Spleen (tissue), 11 donors: ENCODE measurements around the gene ST6GALNAC1. TPM values are rescaled to one million over a fixed set of nuclear protein-coding genes. Genes with fewer than 3 reads are reported as not detected.

Experiments used
- DNase-seq: peaks from one replicate; pipeline ENCODE4 v3.0.0-alpha.2; 2020
- H3K27ac ChIP-seq, 8 donors: fragments of 200-600 bp; sonication (generic) in 7 of 8; 1 replicate in 4 of 8; 2 replicates in 4 of 8; pipeline versions ENCODE4 v1.5.0 to v1.8.0; 2016 to 2021; ENCODE audit warnings: inconsistent platforms in 4 of 8, mild to moderate bottlenecking in 4 of 8, moderate library complexity in 1 of 8
- H3K27me3 ChIP-seq, 7 donors: fragments of 200-600 bp; sonication (generic) in 6 of 7; replicated peaks in 1 of 7; 1 replicate in 4 of 7; 2 replicates in 3 of 7; pipeline versions ENCODE4 v1.5.0 to v1.8.0; 2016 to 2021; ENCODE audit warnings: inconsistent platforms in 3 of 7, mild to moderate bottlenecking in 1 of 7
- H3K36me3 ChIP-seq, 6 donors: fragments of 200-600 bp; sonication (generic) in 5 of 6; 1 replicate in 4 of 6; 2 replicates in 2 of 6; pipeline versions ENCODE4 v1.5.0 to v1.8.0; 2016 to 2021; ENCODE audit warnings: inconsistent platforms in 2 of 6
- H3K4me1 ChIP-seq, 6 donors: fragments of 200-600 bp; sonication (generic) in 5 of 6; 1 replicate in 3 of 6; 2 replicates in 3 of 6; pipeline versions ENCODE4 v1.5.0 to v1.8.0; 2016 to 2021; ENCODE audit warnings: inconsistent platforms in 3 of 6
- H3K4me3 ChIP-seq, 8 donors: fragments of 200-600 bp; sonication (generic) in 7 of 8; 1 replicate in 4 of 8; 2 replicates in 4 of 8; pipeline versions ENCODE4 v1.5.0 to v1.8.0; 2016 to 2021; ENCODE audit warnings: inconsistent platforms in 4 of 8, mild to moderate bottlenecking in 4 of 8, moderate library complexity in 2 of 8
- H3K9me3 ChIP-seq, 8 donors: fragments of 200-600 bp; sonication (generic) in 7 of 8; 1 replicate in 4 of 8; 2 replicates in 4 of 8; pipeline versions ENCODE4 v1.5.0 to v1.8.0; 2016 to 2021; ENCODE audit warnings: inconsistent platforms in 4 of 8
- POLR2A ChIP-seq, 3 donors: fragments of 450-650 bp; IDR thresholded peaks; one replicate each; pipeline ENCODE4 v1.5.1; 2017; ENCODE audit warnings: antibody characterized with exemption in 3 of 3, mild to moderate bottlenecking in 1 of 3
- POLR2AphosphoS5 ChIP-seq, 3 donors: sonication (generic); formaldehyde crosslinking; IDR thresholded peaks; one replicate each; pipeline ENCODE4 v1.5.1; 2017; ENCODE audit warnings: antibody characterized with exemption in 3 of 3
- WGBS, 5 donors: extraction: QIAGEN DNeasy Blood & Tissue Kit in 3 of 5; methylation state at CpG; one replicate each; pipeline versions ENCODE4 v1.1.5 to v1.1.7; 2013 to 2018; 5-methylcytosine and 5-hydroxymethylcytosine counted together
- intact Hi-C: fragments of 100-400 bp; cut with DNase I; formaldehyde crosslinking; loops from one replicate; pipeline ENCODE4 v1.15.0; 2023; ENCODE audit warnings: low total_unique reads
- polyA plus RNA-seq, 3 donors: library from polyadenylated mRNA; stranded (reverse); fragments of 200-250 nt; gene quantifications; one replicate each; pipeline ENCODE4 v1.2.1, GENCODE V29; 2013
- total RNA-seq, 7 donors: library from RNA; depleted of rRNA in 3 of 7; stranded (reverse); fragments of >200 nt in 3 of 7; fragmentation: NEBNext Ultra II Directional in 4 of 7; extraction: Animal tissue kit (Norgen Biotek cat#: 25700) in 4 of 7; gene quantifications; one replicate each; pipeline versions ENCODE4 v1.1.0 to v1.2.1, GENCODE V29; 2016 to 2021
- TF ChIP-seq, protein P1 (sequence below), 11 experiments: fragments of 200-600 bp in 7 of 11; fragments of 450-650 bp in 4 of 11; sonication (generic) in 4 of 11; IDR thresholded peaks in 8 of 11; conservative IDR thresholded peaks in 3 of 11; 1 replicate in 7 of 11; 2 replicates in 4 of 11; pipeline versions ENCODE4 v1.4.0 to v1.8.0; 2016 to 2021; ENCODE audit warnings: antibody characterized with exemption in 11 of 11, inconsistent platforms in 4 of 11, mild to moderate bottlenecking in 1 of 11
- donor health status: healthy with polysubstance abuse.
- donor health status: DM: no; HTN: no; CAD: no; lungs with moderate emphysema.
- donor health status: DM: no; HTN: no; CAD: no.
- donor health status: Bipolar disorder and iron deficiency.
- donor health status: healthy.
- donor health status: DM: no; HTN: no; CAD: no.
- donor health status: DM: yes; HTN: yes; CAD: no.

The ST6GALNAC1 gene
- total and polyA plus RNA-seq, 10 donors = 2.3 to 25.3 (median 12.9) TPM

DNA sequence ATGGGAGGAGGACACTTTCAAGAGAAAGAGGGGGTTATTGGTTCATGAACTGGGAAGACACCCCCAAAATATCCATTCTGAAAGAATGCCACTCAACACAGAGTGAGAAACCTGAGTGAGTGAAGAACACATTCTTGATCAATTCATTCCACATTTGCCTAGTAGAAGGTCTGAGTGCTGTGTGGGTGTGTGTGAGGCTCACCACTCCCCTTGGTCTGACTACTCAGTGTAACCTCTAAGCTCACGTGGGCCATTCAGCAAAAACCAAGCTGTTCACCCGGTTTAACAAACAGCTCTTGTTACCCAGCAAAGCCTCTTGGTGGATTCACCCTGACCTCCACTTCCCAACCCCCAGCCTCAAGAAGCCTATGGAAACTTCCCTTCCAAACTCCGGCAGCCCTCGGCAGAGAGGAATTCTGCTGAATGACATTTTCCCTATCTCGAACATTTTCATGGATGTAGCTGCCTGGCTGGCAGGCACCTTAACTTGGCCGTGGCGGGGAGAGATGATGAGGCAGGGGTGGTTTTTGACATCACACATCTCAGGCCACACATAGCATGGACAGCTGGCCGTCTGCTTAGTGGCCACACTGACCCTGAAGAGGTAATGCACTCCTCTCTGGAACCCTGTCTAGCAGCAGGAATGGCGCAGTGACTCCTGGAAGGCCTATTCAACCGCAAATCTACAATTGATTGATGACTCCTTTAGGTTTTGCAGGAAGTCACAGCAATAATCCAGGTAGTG is 11.6 kb downstream of the ST6GALNAC1 start:
- Histone ChIP-seq H3K36me3 (no peaks in the 10 kb centered on the region), H3K27me3 (no peaks in the 10 kb centered on the region), H3K4me1 (peaks cover 0 to 19% (median 0%) of the 10 kb centered on the region in 6 donors), H3K9me3 (no peaks in the 10 kb centered on the region), H3K27ac (no peak overlapping the region), H3K4me3 (no peak overlapping the region)
- TF ChIP-seq POLR2AphosphoS5 (IDR thresholded peaks at IDR 0.05) (no peak), POLR2A (IDR thresholded peaks at IDR 0.05) (no peak)
- TF ChIP-seq, protein P1, sequence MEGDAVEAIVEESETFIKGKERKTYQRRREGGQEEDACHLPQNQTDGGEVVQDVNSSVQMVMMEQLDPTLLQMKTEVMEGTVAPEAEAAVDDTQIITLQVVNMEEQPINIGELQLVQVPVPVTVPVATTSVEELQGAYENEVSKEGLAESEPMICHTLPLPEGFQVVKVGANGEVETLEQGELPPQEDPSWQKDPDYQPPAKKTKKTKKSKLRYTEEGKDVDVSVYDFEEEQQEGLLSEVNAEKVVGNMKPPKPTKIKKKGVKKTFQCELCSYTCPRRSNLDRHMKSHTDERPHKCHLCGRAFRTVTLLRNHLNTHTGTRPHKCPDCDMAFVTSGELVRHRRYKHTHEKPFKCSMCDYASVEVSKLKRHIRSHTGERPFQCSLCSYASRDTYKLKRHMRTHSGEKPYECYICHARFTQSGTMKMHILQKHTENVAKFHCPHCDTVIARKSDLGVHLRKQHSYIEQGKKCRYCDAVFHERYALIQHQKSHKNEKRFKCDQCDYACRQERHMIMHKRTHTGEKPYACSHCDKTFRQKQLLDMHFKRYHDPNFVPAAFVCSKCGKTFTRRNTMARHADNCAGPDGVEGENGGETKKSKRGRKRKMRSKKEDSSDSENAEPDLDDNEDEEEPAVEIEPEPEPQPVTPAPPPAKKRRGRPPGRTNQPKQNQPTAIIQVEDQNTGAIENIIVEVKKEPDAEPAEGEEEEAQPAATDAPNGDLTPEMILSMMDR (IDR thresholded peaks at IDR 0.05 in 8 of 11, conservative IDR thresholded peaks at IDR 0.05 in 3 of 11) = no peak
- no peak for DNase-seq
- intact Hi-C loops = no loop called here
- WGBS, 5 donors = 76 to 89% (median 79%) methylated on average over 10 of the region's 10 CpGs

DNA sequence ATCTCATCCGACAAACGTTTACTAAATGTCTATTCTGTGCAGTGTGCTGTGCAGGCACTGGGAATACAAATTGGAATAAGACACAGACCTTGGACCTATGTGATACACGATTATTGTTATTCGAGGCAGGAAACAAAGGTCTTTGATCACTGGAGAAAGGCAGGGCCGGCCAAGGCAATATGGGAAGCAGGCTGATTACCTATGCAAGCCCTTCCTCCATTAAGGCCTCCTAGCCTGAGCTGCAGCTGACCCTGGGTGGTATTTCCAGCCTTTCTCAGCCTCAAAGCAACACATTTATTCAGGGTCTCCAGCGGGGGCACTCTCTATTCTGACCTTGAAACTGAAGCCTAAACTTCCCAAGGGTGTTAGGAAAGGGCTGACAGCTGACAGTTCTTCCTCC is 13.4 kb downstream of the ST6GALNAC1 start:
- Histone ChIP-seq H3K4me3 (no peak overlapping the region), H3K27ac (no peak overlapping the region), H3K9me3 (no peaks in the 10 kb centered on the region), H3K4me1 (peaks cover 0 to 28% (median 6%) of the 10 kb centered on the region in 6 donors), H3K27me3 (no peaks in the 10 kb centered on the region), H3K36me3 (peaks cover 0 to 4% (median 0%) of the 10 kb centered on the region in 6 donors)
- TF ChIP-seq, protein P1 (IDR thresholded peaks at IDR 0.05 in 8 of 11, conservative IDR thresholded peaks at IDR 0.05 in 3 of 11) = no peak
- TF ChIP-seq POLR2A (IDR thresholded peaks at IDR 0.05) = no peak
- TF ChIP-seq POLR2AphosphoS5 (IDR thresholded peaks at IDR 0.05) = no peak
- intact Hi-C loops = no loop called here
- WGBS, 5 donors = 62 to 80% (median 69%) methylated on average over 6 of the region's 6 CpGs
- DNase-seq = no peak

DNA sequence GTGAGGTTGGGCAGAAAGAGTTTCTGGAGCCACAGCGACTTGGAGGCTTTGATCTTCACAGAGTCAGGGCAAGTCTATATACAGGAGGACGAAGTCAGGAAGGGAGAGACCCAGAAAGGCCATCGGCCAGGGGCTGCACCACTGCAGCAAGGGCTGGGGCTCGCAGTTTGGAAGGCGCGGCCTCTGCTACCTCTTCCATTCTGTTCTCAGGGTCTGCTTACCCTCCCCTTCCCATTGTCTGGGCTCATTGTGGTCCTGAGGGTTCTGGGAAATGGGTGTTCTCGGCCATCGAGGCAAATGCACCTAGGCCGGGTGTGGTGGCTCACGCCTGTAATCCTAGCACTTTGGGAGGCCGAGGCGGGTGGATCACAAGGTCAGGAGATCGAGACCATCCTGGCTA is 16.0 kb downstream of the ST6GALNAC1 start:
- Histone ChIP-seq H3K36me3 (peaks cover 0 to 4% (median 0%) of the 10 kb centered on the region in 6 donors), H3K27ac (no peak overlapping the region), H3K4me1 (peaks cover 0 to 37% (median 14%) of the 10 kb centered on the region in 6 donors), H3K9me3 (no peaks in the 10 kb centered on the region), H3K27me3 (peaks cover 0 to 4% (median 0%) of the 10 kb centered on the region in 7 donors), H3K4me3 (no peak overlapping the region)
- TF ChIP-seq, protein P1 (IDR thresholded peaks at IDR 0.05 in 8 of 11, conservative IDR thresholded peaks at IDR 0.05 in 3 of 11) = no peak
- no peak for TF ChIP-seq POLR2AphosphoS5 (IDR thresholded peaks at IDR 0.05)
- no peak for TF ChIP-seq POLR2A (IDR thresholded peaks at IDR 0.05)
- DNase-seq = no peak
- intact Hi-C loops = no loop called here
- WGBS, 5 donors = 83 to 95% (median 91%) methylated on average over 11 to 13 of the region's 13 CpGs

DNA sequence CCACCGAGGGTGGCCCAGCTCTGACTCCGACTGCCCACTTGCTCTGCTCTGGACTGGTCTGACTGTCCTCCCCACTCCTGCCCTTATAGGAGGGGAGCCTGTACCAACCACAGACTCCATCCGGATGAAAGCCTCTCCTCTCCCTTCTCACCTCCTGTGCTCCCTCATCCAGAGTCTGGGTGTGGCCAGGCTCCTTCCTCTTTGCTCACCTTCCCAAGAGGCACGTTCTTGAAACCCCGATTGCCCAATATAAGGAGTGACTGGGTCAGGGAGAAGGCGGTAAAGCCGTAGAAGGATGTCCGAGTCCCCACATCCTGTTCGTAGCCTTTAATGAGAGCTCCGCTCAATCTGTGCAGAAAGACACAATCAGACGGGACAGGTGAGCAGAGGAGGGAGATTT is 17.1 kb downstream of the ST6GALNAC1 start:
- Histone ChIP-seq H3K9me3 (no peaks in the 10 kb centered on the region), H3K4me1 (peaks cover 0 to 27% (median 12%) of the 10 kb centered on the region in 6 donors), H3K27me3 (peaks cover 0 to 4% (median 0%) of the 10 kb centered on the region in 7 donors), H3K36me3 (peaks cover 0 to 4% (median 0%) of the 10 kb centered on the region in 6 donors), H3K4me3 (no peak overlapping the region), H3K27ac (no peak overlapping the region)
- DNase-seq = no peak
- 40 to 67% (median 51%) methylated on average over 9 to 11 of the region's 11 CpGs for WGBS, 5 donors
- no peak for TF ChIP-seq POLR2A (IDR thresholded peaks at IDR 0.05)
- no peak for TF ChIP-seq POLR2AphosphoS5 (IDR thresholded peaks at IDR 0.05)
- TF ChIP-seq, protein P1 (IDR thresholded peaks at IDR 0.05 in 8 of 11, conservative IDR thresholded peaks at IDR 0.05 in 3 of 11) = no peak
- intact Hi-C loops = no loop called here
